Keratinocyte (primary cell): ENCODE data around the gene NPIPA1. TPM values are rescaled to one million over a fixed set of nuclear protein-coding genes. Genes with fewer than 3 reads are reported as not detected.

Experiments used
- DNase-seq: peaks from one replicate; pipeline ENCODE4 v3.0.0-alpha.2; 2011; ENCODE audit warnings: low read depth, missing footprints, low spot score
- FAIRE-seq: peaks from 2 replicates; lab custom pipeline; 2011; peaks lifted over from hg19 to GRCh38; lab: Jason Lieb, UNC
- H2AFZ ChIP-seq: 2 replicates; pipeline ENCODE4 v1.6.0; 2012; ENCODE audit warnings: low read length, control low read depth, inconsistent platforms; ENCODE audit not compliant: control insufficient read depth
- H3K27ac ChIP-seq: 2 replicates; pipeline ENCODE4 v1.5.1; 2011; ENCODE audit warnings: low read length; ENCODE audit not compliant: control insufficient read depth, insufficient read depth
- H3K27me3 ChIP-seq: 3 replicates; pipeline ENCODE4 v1.6.0; 2011; ENCODE audit warnings: low read length; ENCODE audit not compliant: control insufficient read depth, insufficient read depth; ENCODE audit errors: extremely low read depth
- H3K36me3 ChIP-seq, 2 experiments: 2 replicates in 1 of 2; 3 replicates in 1 of 2; pipeline ENCODE4 v1.5.1; 2011; ENCODE audit warnings: low read length in 2 of 2, mild to moderate bottlenecking in 1 of 2; ENCODE audit not compliant: control insufficient read depth in 2 of 2, insufficient read depth in 2 of 2; ENCODE audit errors: extremely low read depth in 1 of 2
- H3K4me1 ChIP-seq: 3 replicates; pipeline ENCODE4 v1.5.1; 2011; ENCODE audit warnings: low read length; ENCODE audit not compliant: control insufficient read depth, insufficient read depth; ENCODE audit errors: extremely low read depth
- H3K4me2 ChIP-seq: 3 replicates; pipeline ENCODE4 v1.6.0; 2011; ENCODE audit warnings: low read depth, low read length; ENCODE audit not compliant: control insufficient read depth, insufficient read depth; ENCODE audit errors: extremely low read depth
- H3K4me3 ChIP-seq, 3 experiments: fragments of 200-600 bp in 1 of 3; sonication (generic) in 1 of 3; 2 replicates in 2 of 3; 3 replicates in 1 of 3; pipeline ENCODE4 v1.5.1; 2011 to 2016; ENCODE audit warnings: low read length in 3 of 3, mild to moderate bottlenecking in 3 of 3, control low read depth in 2 of 3, inconsistent platforms in 1 of 3, low read depth in 1 of 3, mixed read lengths in 1 of 3, mixed run types in 1 of 3, moderate library complexity in 1 of 3; ENCODE audit not compliant: control insufficient read depth in 2 of 3, insufficient read depth in 2 of 3; ENCODE audit errors: extremely low read depth in 1 of 3
- H3K79me2 ChIP-seq: 2 replicates; pipeline ENCODE4 v1.6.0; 2012; ENCODE audit warnings: low read length; ENCODE audit not compliant: control insufficient read depth, insufficient read depth
- H3K9ac ChIP-seq: 3 replicates; pipeline ENCODE4 v1.6.0; 2011; ENCODE audit warnings: low read length; ENCODE audit not compliant: control insufficient read depth, insufficient read depth; ENCODE audit errors: extremely low read depth
- H3K9me1 ChIP-seq: 3 replicates; pipeline ENCODE4 v1.6.0; 2011; ENCODE audit warnings: low read length; ENCODE audit not compliant: control insufficient read depth, insufficient read depth; ENCODE audit errors: extremely low read depth
- H3K9me3 ChIP-seq: 2 replicates; pipeline ENCODE4 v1.5.1; 2012; ENCODE audit warnings: low read depth, low read length; ENCODE audit not compliant: control insufficient read depth
- H4K20me1 ChIP-seq: 3 replicates; pipeline ENCODE4 v1.6.0; 2011; ENCODE audit warnings: low read length; ENCODE audit not compliant: control insufficient read depth, insufficient read depth; ENCODE audit errors: extremely low read depth
- CTCF ChIP-seq, 3 experiments: IDR thresholded peaks in 1 of 3; conservative IDR thresholded peaks in 1 of 3; optimal IDR thresholded peaks in 1 of 3; 2 replicates in 2 of 3; 3 replicates in 1 of 3; pipeline versions ENCODE3 to v1.5.1; 2011; ENCODE audit warnings: low read length in 3 of 3, mild to moderate bottlenecking in 3 of 3, moderate library complexity in 2 of 3, control low read depth in 1 of 3, inconsistent platforms in 1 of 3; ENCODE audit not compliant: insufficient read depth in 2 of 3; ENCODE audit errors: extremely low read depth in 1 of 3
- EZH2 ChIP-seq: IDR thresholded peaks from one replicate; pipeline ENCODE4 v1.6.1; 2012; ENCODE audit warnings: inconsistent platforms, mild to moderate bottlenecking, low read length, moderate library complexity
- dilution Hi-C: fragments of 300-500 bp; cut with MboI; formaldehyde crosslinking; loops from one replicate; pipeline ENCODE4 v1.7.0; 2020; ENCODE audit warnings: low sequenced_read_pairs; ENCODE audit not compliant: extremely low pct_ligation_motif_present
- polyA plus RNA-seq, 5 experiments: library from polyadenylated mRNA; depleted of rRNA in 3 of 5; stranded (reverse) in 3 of 5; stranded (forward) in 1 of 5; unstranded in 1 of 5; fragments of >200 nt; gene quantifications; 1 replicate in 1 of 5; 2 replicates in 3 of 5; 3 replicates in 1 of 5; pipeline versions ENCODE4 v1.2.1 to v1.2.3, GENCODE V29; 2011 to 2012; ENCODE audit warnings: missing spikeins in 2 of 5, low read depth in 1 of 5, low replicate concordance in 1 of 5

Gene NPIPA1
- polyA plus RNA-seq, 1 donor (not counting 4 experiments of a cell fraction or from before 2014, with no cell fraction given) = 37.2 TPM

- Histone ChIP-seq H4K20me1 (no peaks in the 10 kb centered on the region), H3K79me2 (no peaks in the 10 kb centered on the region), H3K9me3 (no peaks in the 10 kb centered on the region), H3K4me2 (no peak overlapping the region), H3K27ac (no peak overlapping the region), H3K27me3 (no peaks in the 10 kb centered on the region), H3K9ac (no peak overlapping the region), H2AFZ (no peak overlapping the region), H3K36me3 (no peaks in the 10 kb centered on the region), H3K4me3 (no peak overlapping the region), H3K9me1 (no peaks in the 10 kb centered on the region), H3K4me1 (no peaks in the 10 kb centered on the region)
- no peak for DNase-seq
- no peak for FAIRE-seq
- TF ChIP-seq EZH2 (no peak), CTCF (optimal IDR thresholded peaks at IDR 0.05 in 1 of 3, IDR thresholded peaks at IDR 0.05 in 1 of 3, conservative IDR thresholded peaks at IDR 0.05 in 1 of 3; ENCODE audit: extremely low read depth in 1 of 3, insufficient read depth in 2 of 3, low read length in 3 of 3) (no peak)
- dilution Hi-C loops = no loop called here
Measured at GRCh38 chr16:14958323-14958600, 21.0 kb downstream of the NPIPA1 start.

GRCh38 chr16:14958970-14959369 is 21.7 kb downstream of the NPIPA1 start:
- Histone ChIP-seq H3K4me3 (no peak overlapping the region), H3K9me1 (no peaks in the 10 kb centered on the region), H3K79me2 (no peaks in the 10 kb centered on the region), H3K27ac (no peak overlapping the region), H3K4me2 (no peak overlapping the region), H3K9me3 (no peaks in the 10 kb centered on the region), H3K9ac (no peak overlapping the region), H4K20me1 (no peaks in the 10 kb centered on the region), H3K4me1 (no peaks in the 10 kb centered on the region), H3K27me3 (peaks cover 3% of the 10 kb centered on the region), H2AFZ (no peak overlapping the region), H3K36me3 (no peaks in the 10 kb centered on the region)
- DNase-seq (no peak), FAIRE-seq (no peak)
- dilution Hi-C loops = no loop called here
- TF ChIP-seq CTCF (optimal IDR thresholded peaks at IDR 0.05 in 1 of 3, IDR thresholded peaks at IDR 0.05 in 1 of 3, conservative IDR thresholded peaks at IDR 0.05 in 1 of 3; ENCODE audit: extremely low read depth in 1 of 3, insufficient read depth in 2 of 3, low read length in 3 of 3) (no peak), EZH2 (no peak)
